ENCODE results near the gene TSHZ2.

Gene TSHZ2

DNA sequence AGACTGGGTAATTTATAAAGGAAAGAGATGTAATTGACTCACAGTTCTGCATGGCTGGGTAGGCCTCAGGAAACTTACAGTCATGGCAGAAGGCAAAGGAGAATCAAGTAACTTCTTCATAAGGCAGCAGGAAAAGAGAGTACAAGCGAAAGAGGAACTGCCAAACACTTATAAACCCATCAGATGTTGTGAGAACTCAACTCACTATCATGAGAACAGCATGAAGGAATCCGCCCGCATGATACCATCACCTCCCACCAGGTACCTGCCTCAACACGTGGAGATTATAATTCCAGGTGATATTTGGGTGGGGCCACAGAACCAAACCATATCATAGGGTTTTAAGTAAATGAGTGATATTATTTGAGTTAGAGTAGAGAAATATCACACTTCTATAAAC lies 189.3 kb downstream of the TSHZ2 start:
- H3K27me3 Mint-ChIP-seq, result peaks cover 8% of the 10 kb centered on the region
- H3K4me3 Mint-ChIP-seq, result no peak overlapping the region
- peaks cover 14% of the 10 kb centered on the region for H3K4me1 Mint-ChIP-seq (ENCODE audit: low read depth)
- no peak overlapping the region for H3K27ac Mint-ChIP-seq
- H3K36me3 Mint-ChIP-seq (ENCODE audit: low read depth), result no peaks in the 10 kb centered on the region
- peaks cover 4% of the 10 kb centered on the region for H3K9me3 Mint-ChIP-seq

GRCh38 chr20:53162251-53162835 lies 190.2 kb downstream of the TSHZ2 start:
- Mint-ChIP-seq H3K27ac (no peak overlapping the region), H3K27me3 (peaks cover 8% of the 10 kb centered on the region), H3K36me3 (ENCODE audit: low read depth) (no peaks in the 10 kb centered on the region), H3K9me3 (peaks cover 4% of the 10 kb centered on the region), H3K4me3 (no peak overlapping the region), H3K4me1 (ENCODE audit: low read depth) (peaks cover 14% of the 10 kb centered on the region)

- peaks cover 6% of the 10 kb centered on the region for H3K4me1 Mint-ChIP-seq (ENCODE audit: low read depth)
- H3K27ac Mint-ChIP-seq, result no peak overlapping the region
- no peaks in the 10 kb centered on the region for H3K9me3 Mint-ChIP-seq
- H3K4me3 Mint-ChIP-seq, result no peak overlapping the region
- no peaks in the 10 kb centered on the region for H3K36me3 Mint-ChIP-seq (ENCODE audit: low read depth)
- peaks cover 5% of the 10 kb centered on the region for H3K27me3 Mint-ChIP-seq
These were observed 191.3 kb downstream of the TSHZ2 start for GRCh38 chr20:53163486-53163885.

DNA sequence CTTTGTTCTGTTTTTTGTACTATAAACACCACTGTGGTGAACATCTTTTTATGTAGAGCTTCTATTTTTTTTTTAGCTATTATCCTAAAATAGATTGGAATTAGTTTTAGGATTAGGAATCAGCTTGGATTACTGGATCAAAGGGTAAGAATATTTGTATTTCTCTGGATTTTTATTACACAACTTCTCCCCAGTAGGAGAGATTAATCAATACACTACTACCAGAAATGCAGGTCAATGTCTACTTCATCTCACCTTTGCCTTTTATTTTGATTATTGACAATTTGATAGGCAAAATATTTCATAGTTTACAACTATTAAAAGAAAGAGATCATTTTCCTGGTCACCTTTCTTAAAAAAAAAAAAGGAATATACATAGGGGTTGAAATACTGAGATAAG lies 191.9 kb downstream of the TSHZ2 start:
- Mint-ChIP-seq H3K4me1 (ENCODE audit: low read depth) (peaks cover 6% of the 10 kb centered on the region), H3K27me3 (peaks cover 7% of the 10 kb centered on the region), H3K27ac (no peak overlapping the region), H3K4me3 (no peak overlapping the region), H3K36me3 (ENCODE audit: low read depth) (no peaks in the 10 kb centered on the region), H3K9me3 (no peaks in the 10 kb centered on the region)

DNA sequence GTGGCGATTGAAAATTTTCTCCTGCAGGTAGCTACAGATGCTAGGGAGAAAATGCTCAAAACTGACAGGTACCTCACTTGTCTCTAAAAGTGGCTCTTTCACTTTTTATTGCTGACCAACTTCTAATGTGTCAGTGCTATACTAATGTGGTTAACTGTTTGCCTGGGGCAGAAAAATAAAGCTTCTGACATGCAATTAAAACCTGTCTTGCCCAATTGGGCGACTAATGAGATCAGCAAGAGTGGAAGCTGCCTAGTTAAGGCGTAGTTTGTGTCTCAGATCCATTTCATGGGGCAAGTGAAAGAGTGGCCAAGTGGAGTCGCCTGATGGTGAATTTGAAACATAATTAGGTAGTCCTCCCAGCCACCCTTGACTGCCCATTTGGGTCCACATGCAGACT lies 193.3 kb downstream of the TSHZ2 start:
- peaks cover 7% of the 10 kb centered on the region for H3K27me3 Mint-ChIP-seq
- H3K9me3 Mint-ChIP-seq, result no peaks in the 10 kb centered on the region

DNA sequence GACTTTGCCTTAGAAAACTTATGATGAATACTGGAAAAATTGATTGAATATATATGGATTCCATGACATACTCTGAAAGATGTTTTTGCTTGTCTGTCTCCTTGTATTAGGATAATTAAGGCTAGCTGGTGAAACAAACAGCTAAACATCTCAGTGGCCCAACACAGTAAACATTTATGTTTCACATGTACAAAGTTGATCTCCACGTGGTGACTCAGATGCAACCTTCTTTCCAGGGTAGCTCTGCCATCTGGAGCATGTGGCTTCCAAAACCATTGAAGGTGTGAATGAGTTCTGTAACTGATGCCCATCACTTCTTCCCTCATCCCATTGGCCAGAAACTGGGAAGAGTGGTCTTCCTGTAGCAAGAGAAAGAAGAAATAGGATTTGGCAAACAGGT lies 196.3 kb downstream of the TSHZ2 start:
- peaks cover 3% of the 10 kb centered on the region for H3K27me3 Mint-ChIP-seq
- H3K4me1 Mint-ChIP-seq (ENCODE audit: low read depth), result no peaks in the 10 kb centered on the region
- H3K36me3 Mint-ChIP-seq (ENCODE audit: low read depth), result no peaks in the 10 kb centered on the region
- no peaks in the 10 kb centered on the region for H3K9me3 Mint-ChIP-seq
- no peak overlapping the region for H3K4me3 Mint-ChIP-seq
- no peak overlapping the region for H3K27ac Mint-ChIP-seq

More for the DNA sequence above, 193.3 kb downstream of the TSHZ2 start:
- Mint-ChIP-seq H3K4me3 (no peak overlapping the region), H3K36me3 (ENCODE audit: low read depth) (no peaks in the 10 kb centered on the region), H3K27ac (no peak overlapping the region), H3K4me1 (ENCODE audit: low read depth) (peaks cover 6% of the 10 kb centered on the region)

- no peaks in the 10 kb centered on the region for H3K9me3 Mint-ChIP-seq
- peaks cover 3% of the 10 kb centered on the region for H3K27me3 Mint-ChIP-seq
- no peak overlapping the region for H3K27ac Mint-ChIP-seq
These were observed 198.0 kb downstream of the TSHZ2 start for GRCh38 chr20:53170196-53170595.

DNA sequence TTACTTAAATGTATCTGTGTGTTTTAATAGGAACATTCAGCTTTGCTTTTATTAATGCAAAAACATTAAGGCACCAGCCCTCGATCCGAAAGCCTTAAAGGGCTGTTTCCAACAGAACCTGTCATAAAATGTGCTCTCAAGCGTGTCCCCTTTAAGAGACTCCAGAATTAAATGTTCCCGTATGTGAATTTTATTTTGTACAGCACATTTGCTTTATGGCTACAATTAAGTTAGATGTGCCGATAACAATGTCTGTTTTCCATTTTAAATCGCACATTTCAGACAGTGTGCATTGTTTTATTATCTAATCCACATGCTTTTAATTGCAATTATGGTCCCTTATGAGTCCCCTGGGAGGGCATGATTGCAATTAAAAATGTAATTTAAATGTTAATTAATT lies 198.9 kb downstream of the TSHZ2 start:
- Mint-ChIP-seq H3K36me3 (ENCODE audit: low read depth) (no peaks in the 10 kb centered on the region), H3K27me3 (peaks cover 4% of the 10 kb centered on the region), H3K4me3 (no peak overlapping the region), H3K27ac (no peak overlapping the region), H3K9me3 (no peaks in the 10 kb centered on the region), H3K4me1 (ENCODE audit: low read depth) (no peaks in the 10 kb centered on the region)

More at GRCh38 chr20:53170196-53170595, 198.0 kb downstream of the TSHZ2 start:
- no peaks in the 10 kb centered on the region for H3K4me1 Mint-ChIP-seq (ENCODE audit: low read depth)
- no peak overlapping the region for H3K4me3 Mint-ChIP-seq
- no peaks in the 10 kb centered on the region for H3K36me3 Mint-ChIP-seq (ENCODE audit: low read depth)

GRCh38 chr20:53174454-53174853 lies 202.3 kb downstream of the TSHZ2 start:
- no peaks in the 10 kb centered on the region for H3K9me3 Mint-ChIP-seq
- H3K4me3 Mint-ChIP-seq, result no peak overlapping the region
- H3K27ac Mint-ChIP-seq, result no peak overlapping the region
- no peaks in the 10 kb centered on the region for H3K4me1 Mint-ChIP-seq (ENCODE audit: low read depth)
- H3K36me3 Mint-ChIP-seq (ENCODE audit: low read depth), result no peaks in the 10 kb centered on the region
- H3K27me3 Mint-ChIP-seq, result peaks cover 4% of the 10 kb centered on the region

DNA sequence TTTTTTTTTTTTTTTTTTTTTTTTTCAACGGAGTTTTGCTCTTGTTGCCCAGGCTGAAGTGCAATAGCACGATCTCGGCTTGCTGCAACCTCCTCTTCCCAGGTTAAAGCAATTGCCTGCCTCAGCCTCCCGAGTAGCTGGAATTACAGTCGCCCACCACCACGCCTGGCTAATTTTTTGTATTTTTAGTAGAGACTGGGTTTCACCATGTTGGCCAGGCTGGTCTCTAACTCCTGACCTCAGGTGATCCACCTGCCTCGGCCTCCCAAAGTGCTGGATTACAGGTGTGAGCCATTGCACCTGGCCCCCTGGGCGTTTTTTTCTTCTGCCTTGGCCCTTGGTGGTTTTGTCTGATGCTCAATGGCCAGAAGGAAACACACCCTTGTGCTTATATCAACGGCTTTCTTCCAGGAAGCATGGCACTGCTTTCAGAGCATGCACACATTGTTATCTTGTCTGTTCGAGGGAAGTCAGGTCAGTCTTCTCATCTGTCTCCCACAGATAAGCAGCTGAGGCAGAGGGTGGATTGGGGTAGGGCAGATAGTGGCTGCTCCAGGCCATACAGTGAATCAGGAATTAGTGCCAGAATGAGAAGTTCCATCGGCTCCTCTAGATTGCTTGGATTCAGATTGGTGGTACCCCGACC lies 203.1 kb downstream of the TSHZ2 start:
- peaks cover 4% of the 10 kb centered on the region for H3K27me3 Mint-ChIP-seq
- H3K4me1 Mint-ChIP-seq (ENCODE audit: low read depth), result no peaks in the 10 kb centered on the region
- no peaks in the 10 kb centered on the region for H3K36me3 Mint-ChIP-seq (ENCODE audit: low read depth)
- no peak overlapping the region for H3K27ac Mint-ChIP-seq
- H3K9me3 Mint-ChIP-seq, result no peaks in the 10 kb centered on the region
- no peak overlapping the region for H3K4me3 Mint-ChIP-seq

DNA sequence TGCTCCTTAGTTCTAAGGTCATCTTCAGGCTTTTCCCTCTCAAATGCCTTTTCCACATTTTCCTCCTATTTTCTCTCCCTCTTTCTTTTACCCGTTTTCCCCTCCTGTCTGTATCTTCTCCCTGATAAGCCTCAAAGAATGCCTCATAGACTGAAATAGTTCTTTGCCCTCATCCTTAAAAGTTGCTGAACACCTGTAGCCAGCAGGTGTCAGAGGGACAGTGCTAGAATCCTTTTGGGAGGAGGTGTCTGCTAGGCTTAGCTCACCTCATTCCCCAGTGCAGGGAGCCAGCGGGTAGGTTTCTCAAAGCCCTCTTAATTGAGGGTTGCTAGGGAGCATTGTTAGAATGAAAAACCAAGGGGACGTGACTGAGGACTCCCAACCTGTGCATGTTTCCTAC lies 204.0 kb downstream of the TSHZ2 start:
- Mint-ChIP-seq H3K36me3 (ENCODE audit: low read depth) (no peaks in the 10 kb centered on the region), H3K4me3 (no peak overlapping the region), H3K4me1 (ENCODE audit: low read depth) (no peaks in the 10 kb centered on the region), H3K9me3 (no peaks in the 10 kb centered on the region), H3K27me3 (peaks cover 7% of the 10 kb centered on the region), H3K27ac (no peak overlapping the region)

- Mint-ChIP-seq H3K4me1 (ENCODE audit: low read depth) (no peaks in the 10 kb centered on the region), H3K9me3 (no peaks in the 10 kb centered on the region), H3K4me3 (no peak overlapping the region), H3K27me3 (peaks cover 10% of the 10 kb centered on the region), H3K36me3 (ENCODE audit: low read depth) (no peaks in the 10 kb centered on the region), H3K27ac (no peak overlapping the region)
These were observed 205.5 kb downstream of the TSHZ2 start for GRCh38 chr20:53177687-53178086.

- Mint-ChIP-seq H3K36me3 (ENCODE audit: low read depth) (no peaks in the 10 kb centered on the region), H3K9me3 (no peaks in the 10 kb centered on the region), H3K4me3 (no peak overlapping the region), H3K27ac (no peak overlapping the region), H3K27me3 (peaks cover 15% of the 10 kb centered on the region), H3K4me1 (ENCODE audit: low read depth) (no peaks in the 10 kb centered on the region)
These were observed 207.6 kb downstream of the TSHZ2 start for GRCh38 chr20:53179749-53180148.

- H3K4me3 Mint-ChIP-seq, result no peak overlapping the region
These were observed 208.8 kb downstream of the TSHZ2 start for GRCh38 chr20:53180928-53181362.

DNA sequence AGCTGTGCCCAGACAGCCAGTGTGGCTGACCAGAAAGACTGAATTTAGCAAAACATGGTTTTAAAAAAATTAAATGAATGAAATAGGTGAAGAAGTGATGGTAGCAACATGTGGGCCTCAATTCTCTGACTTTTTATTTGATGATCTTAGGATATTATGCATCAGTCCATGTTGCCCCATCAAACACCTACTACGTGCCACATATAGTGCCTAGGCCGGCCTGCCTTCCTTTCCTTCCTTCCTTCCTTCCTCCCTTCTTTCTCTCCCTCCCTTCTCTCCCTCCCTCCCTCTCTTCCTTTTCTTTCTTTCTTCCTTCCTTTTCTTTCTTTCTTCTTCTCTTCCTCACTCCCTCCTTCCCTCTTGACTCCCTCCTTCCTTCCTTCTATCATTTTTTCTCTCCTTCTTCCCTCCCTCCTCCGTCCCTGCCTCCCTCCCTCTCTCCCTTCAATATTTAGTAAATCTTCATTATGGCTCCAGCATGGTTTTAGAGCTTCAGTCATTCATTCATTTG lies 209.8 kb downstream of the TSHZ2 start:
- Mint-ChIP-seq H3K27ac (no peak overlapping the region), H3K36me3 (ENCODE audit: low read depth) (no peaks in the 10 kb centered on the region), H3K27me3 (peaks cover 18% of the 10 kb centered on the region), H3K4me3 (no peak overlapping the region), H3K4me1 (ENCODE audit: low read depth) (no peaks in the 10 kb centered on the region), H3K9me3 (no peaks in the 10 kb centered on the region)

More at GRCh38 chr20:53180928-53181362, 208.8 kb downstream of the TSHZ2 start:
- H3K9me3 Mint-ChIP-seq, result no peaks in the 10 kb centered on the region
- H3K36me3 Mint-ChIP-seq (ENCODE audit: low read depth), result no peaks in the 10 kb centered on the region
- H3K4me1 Mint-ChIP-seq (ENCODE audit: low read depth), result no peaks in the 10 kb centered on the region
- H3K27ac Mint-ChIP-seq, result no peak overlapping the region
- H3K27me3 Mint-ChIP-seq, result peaks cover 17% of the 10 kb centered on the region

DNA sequence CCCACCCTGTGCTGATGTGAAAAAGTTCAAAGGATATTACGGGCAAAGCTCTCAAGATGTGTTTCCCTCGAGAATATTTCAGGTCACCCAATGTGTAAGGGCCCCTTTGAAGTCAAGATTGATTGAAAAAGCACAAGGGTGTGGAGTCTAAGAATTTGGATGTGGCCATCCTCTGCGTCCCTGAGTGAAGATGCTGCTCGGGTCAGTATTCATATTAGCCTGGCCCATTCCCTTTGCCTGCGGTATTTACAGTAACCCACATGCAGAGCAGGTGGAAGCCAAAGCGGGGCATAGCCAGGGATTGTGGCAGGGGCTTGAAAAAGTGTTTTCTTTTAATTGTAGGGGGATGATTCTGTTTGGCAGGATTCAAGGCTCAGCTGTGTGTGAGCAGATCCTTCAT lies 211.0 kb downstream of the TSHZ2 start:
- Mint-ChIP-seq H3K4me3 (no peak overlapping the region), H3K27ac (no peak overlapping the region), H3K9me3 (no peaks in the 10 kb centered on the region), H3K36me3 (ENCODE audit: low read depth) (no peaks in the 10 kb centered on the region), H3K27me3 (peaks cover 18% of the 10 kb centered on the region), H3K4me1 (ENCODE audit: low read depth) (no peaks in the 10 kb centered on the region)
